ENCODE results near the gene LAMA2.

GRCh38 chr6:129195643-129196042 is 312.7 kb downstream of the LAMA2 start:
- TF ChIP-seq CTCF (IDR thresholded peaks at IDR 0.05) (no peak), POLR2AphosphoS5 (IDR thresholded peaks at IDR 0.05; ENCODE audit: low read depth, low read length) (no peak), SIN3A (IDR thresholded peaks at IDR 0.05; ENCODE audit: borderline replicate concordance, insufficient read depth, low read depth, low read length) (no peak), REST (IDR thresholded peaks at IDR 0.05; ENCODE audit: insufficient read depth in 1 of 2, low read depth in 2 of 2, low read length in 1 of 2) (no peak)
